NCI-H524 treated with DMSO at 0.1 percent for 48 hours (cell line): ENCODE data around the gene ISOC2.
A peak's percentile ranks its signal among the peaks of the same experiment; 100 is the strongest.
"Not testable (repeated sequence)": the region's sequence is repeated elsewhere in the genome, so short reads cannot be mapped to it uniquely, and the experiment has no call there.

Source experiments
- DNase-seq: peaks from one replicate; lab custom pipeline; 2025; lab: John Stamatoyannopoulos, UW

Gene ISOC2

GRCh38 chr19:55440411-55441105 is 20.9 kb downstream of the ISOC2 start:
- DNase-seq, result no peak

GRCh38 chr19:55439052-55439451 is 22.4 kb downstream of the ISOC2 start:
- no peak for DNase-seq

- no peak for DNase-seq
Measured at GRCh38 chr19:55437410-55437809, 24.0 kb downstream of the ISOC2 start.

GRCh38 chr19:55436847-55437246 is 24.6 kb downstream of the ISOC2 start:
- no peak for DNase-seq

GRCh38 chr19:55435020-55435419 is 26.4 kb downstream of the ISOC2 start:
- no peak for DNase-seq

GRCh38 chr19:55434356-55434919 is 27.0 kb downstream of the ISOC2 start:
- no peak for DNase-seq

GRCh38 chr19:55433292-55433691 is 28.1 kb downstream of the ISOC2 start:
- no peak for DNase-seq

GRCh38 chr19:55432241-55432959 is 29.0 kb downstream of the ISOC2 start:
- DNase-seq, result no peak

- DNase-seq, result no peak
Measured at GRCh38 chr19:55431183-55431582, 30.3 kb downstream of the ISOC2 start.

GRCh38 chr19:55426042-55426441 is 35.4 kb downstream of the ISOC2 start:
- no peak for DNase-seq

- no peak for DNase-seq
Measured at GRCh38 chr19:55424518-55424917, 36.9 kb downstream of the ISOC2 start.

- no peak for DNase-seq
Measured at GRCh38 chr19:55423225-55424005, 38.0 kb downstream of the ISOC2 start.

GRCh38 chr19:55421281-55421680 is 40.2 kb downstream of the ISOC2 start:
- not testable (repeated sequence) for DNase-seq

- no peak for DNase-seq
Measured at GRCh38 chr19:55419624-55420236, 41.7 kb downstream of the ISOC2 start.

GRCh38 chr19:55419103-55419502 is 42.3 kb downstream of the ISOC2 start:
- DNase-seq, result no peak

GRCh38 chr19:55418185-55418584 is 43.3 kb downstream of the ISOC2 start:
- DNase-seq, result no peak

GRCh38 chr19:55410168-55410567 is 51.3 kb downstream of the ISOC2 start:
- no peak for DNase-seq

- not testable (repeated sequence) for DNase-seq
Measured at GRCh38 chr19:55409179-55409578, 52.3 kb downstream of the ISOC2 start.

GRCh38 chr19:55408533-55408872 is 52.9 kb downstream of the ISOC2 start:
- DNase-seq, result no peak

- DNase-seq, result peak; percentile 94
Measured at GRCh38 chr19:55407800-55408532, 53.5 kb downstream of the ISOC2 start.

GRCh38 chr19:55407550-55407799 is 54.0 kb downstream of the ISOC2 start, which contains the start of gene UBE2S:
Gene UBE2S, minus strand, starts transcription at chr19:55407788. Its CDS starts 199 bp downstream, at chr19:55407589.
- DNase-seq, result not testable (repeated sequence)
